Bladder microvascular endothelial cell (primary cell): ENCODE measurements around the gene LMBRD2. TPM values are rescaled to one million over a fixed set of nuclear protein-coding genes. Genes with fewer than 3 reads are reported as not detected.

Experiments used
- total RNA-seq: library from RNA; depleted of rRNA; stranded (reverse); fragments of >200 nt; gene quantifications from 2 replicates; pipeline ENCODE4 v1.2.3, GENCODE V29; 2014

LMBRD2 gene
- 4.4 and 12.1 TPM in 2 replicates for total RNA-seq

GRCh38 chr5:36151434-36152323, at the start of gene LMBRD2, which contains the start of gene SKP2:
Gene LMBRD2, minus strand, starts transcription at chr5:36151887. Its CDS starts 8,538 bp downstream, at chr5:36143349.
Gene SKP2, plus strand, starts transcription at chr5:36152111. Its CDS starts 152 bp downstream, at chr5:36152263.

GRCh38 chr5:36066540-36067210, 85.0 kb downstream of the LMBRD2 start, which contains the start of gene UGT3A2:
Gene UGT3A2, minus strand, starts transcription at chr5:36066882. Its CDS starts 93 bp downstream, at chr5:36066789.

Other genes starting within 250 kb of the LMBRD2 start
- gene CAPSL, start 213.3 kb downstream of the LMBRD2 start, total RNA-seq: not detected in 2 replicates
- gene UGT3A1, start 160.5 kb downstream of the LMBRD2 start, total RNA-seq: not detected in 2 replicates
- gene UGT3A2, start 85.0 kb downstream of the LMBRD2 start, total RNA-seq: not detected in 2 replicates
- 19.4 and 22.9 TPM in 2 replicates for gene SKP2, start 224 bp upstream of the LMBRD2 start, total RNA-seq
- 9.1 and 15.9 TPM in 2 replicates for gene NADK2, start 90.0 kb upstream of the LMBRD2 start, total RNA-seq
- gene RANBP3L, start 150.0 kb upstream of the LMBRD2 start, total RNA-seq: 0.25 TPM in 1 of 2 replicates, not detected in the other